Measurements from ENCODE around the gene WDR88. TPM values are rescaled to one million over a fixed set of nuclear protein-coding genes. Genes with fewer than 3 reads are reported as not detected.

Gene WDR88
- total RNA-seq, 2 experiments from 2014 or later, result 0.38 TPM; not detected in 1

GRCh38 chr19:33171916-33172359 lies 40.0 kb downstream of the WDR88 start:
- H3K36me3 ChIP-seq (ENCODE audit: insufficient read depth, low read length), result no peaks in the 10 kb centered on the region
- intact Hi-C loops (cut with micrococcal nuclease; ENCODE audit: unreplicated experiment), result loop anchor here (10.0 kb wide), 1 partner anchor 497 kb away; the partner anchor contains the start of genes ANKRD27 and RGS9BP
- no peak overlapping the region; the same call in 1 of the 2 replicates for H3K4me2 ChIP-seq (ENCODE audit: low read length)
- H3K4me3 ChIP-seq (ENCODE audit: low read depth, low read length, poor library complexity, severe bottlenecking), result no peak overlapping the region
- H2AFZ ChIP-seq (ENCODE audit: low read length), result no peak overlapping the region
- no TSS peak for BruUV-seq (replicated peaks)
- CTCF ChIA-PET (ENCODE audit: unreplicated experiment), result no interaction called here
- POLR2A ChIA-PET, result no interaction called here
- TF ChIP-seq EZH2phosphoT487 (IDR thresholded peaks at IDR 0.05; ENCODE audit: borderline replicate concordance, low read depth, low read length), result no peak
- TF ChIP-seq, protein P1, sequence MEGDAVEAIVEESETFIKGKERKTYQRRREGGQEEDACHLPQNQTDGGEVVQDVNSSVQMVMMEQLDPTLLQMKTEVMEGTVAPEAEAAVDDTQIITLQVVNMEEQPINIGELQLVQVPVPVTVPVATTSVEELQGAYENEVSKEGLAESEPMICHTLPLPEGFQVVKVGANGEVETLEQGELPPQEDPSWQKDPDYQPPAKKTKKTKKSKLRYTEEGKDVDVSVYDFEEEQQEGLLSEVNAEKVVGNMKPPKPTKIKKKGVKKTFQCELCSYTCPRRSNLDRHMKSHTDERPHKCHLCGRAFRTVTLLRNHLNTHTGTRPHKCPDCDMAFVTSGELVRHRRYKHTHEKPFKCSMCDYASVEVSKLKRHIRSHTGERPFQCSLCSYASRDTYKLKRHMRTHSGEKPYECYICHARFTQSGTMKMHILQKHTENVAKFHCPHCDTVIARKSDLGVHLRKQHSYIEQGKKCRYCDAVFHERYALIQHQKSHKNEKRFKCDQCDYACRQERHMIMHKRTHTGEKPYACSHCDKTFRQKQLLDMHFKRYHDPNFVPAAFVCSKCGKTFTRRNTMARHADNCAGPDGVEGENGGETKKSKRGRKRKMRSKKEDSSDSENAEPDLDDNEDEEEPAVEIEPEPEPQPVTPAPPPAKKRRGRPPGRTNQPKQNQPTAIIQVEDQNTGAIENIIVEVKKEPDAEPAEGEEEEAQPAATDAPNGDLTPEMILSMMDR (conservative IDR thresholded peaks at IDR 0.05; ENCODE audit: low read length), result no peak
- H3K9me3 ChIP-seq (ENCODE audit: low read length), result peaks cover 8% of the 10 kb centered on the region; the same call in 1 of the 2 replicates
- peaks cover 9% of the 10 kb centered on the region for H3K4me1 ChIP-seq (ENCODE audit: insufficient read depth, low read length, poor library complexity, severe bottlenecking)
- H3K9me2 ChIP-seq (ENCODE audit: insufficient read depth, low read length), result no peaks in the 10 kb centered on the region
- peaks cover 8% of the 10 kb centered on the region; the same call in 1 of the 2 replicates for H3K79me2 ChIP-seq (ENCODE audit: insufficient read depth, low read depth, low read length)
- no peak overlapping the region for H3K27ac ChIP-seq (ENCODE audit: low read depth, low read length, poor library complexity, severe bottlenecking)
- no peaks in the 10 kb centered on the region for H4K20me1 ChIP-seq (ENCODE audit: insufficient read depth, low read length)
- DNase-seq (ENCODE audit: low spot score), result no peak

- Histone ChIP-seq H4K20me1 (ENCODE audit: insufficient read depth, low read length) (no peaks in the 10 kb centered on the region), H2AFZ (ENCODE audit: low read length) (no peak overlapping the region), H3K27ac (ENCODE audit: low read depth, low read length, poor library complexity, severe bottlenecking) (no peak overlapping the region), H3K4me3 (ENCODE audit: low read depth, low read length, poor library complexity, severe bottlenecking) (no peak overlapping the region), H3K4me1 (ENCODE audit: insufficient read depth, low read length, poor library complexity, severe bottlenecking) (peaks cover 17% of the 10 kb centered on the region), H3K9me2 (ENCODE audit: insufficient read depth, low read length) (no peaks in the 10 kb centered on the region), H3K36me3 (ENCODE audit: insufficient read depth, low read length) (no peaks in the 10 kb centered on the region), H3K4me2 (ENCODE audit: low read length) (no peak overlapping the region), H3K9me3 (ENCODE audit: low read length) (no peaks in the 10 kb centered on the region; the same call in 1 of the 2 replicates), H3K79me2 (ENCODE audit: insufficient read depth, low read depth, low read length) (peaks cover 8% of the 10 kb centered on the region; the same call in 1 of the 2 replicates)
- intact Hi-C loops (cut with micrococcal nuclease; ENCODE audit: unreplicated experiment), result loop anchor here (10.0 kb wide), 1 partner anchor 499 kb away; the partner anchor contains the start of genes ANKRD27 and RGS9BP
- ChIA-PET CTCF (ENCODE audit: unreplicated experiment) (no interaction called here), POLR2A (interaction anchor here (0.6 kb wide), 1 partner anchor 621 kb away, joined by 3 read pairs; no protein-coding TSS in a partner anchor)
- BruUV-seq (replicated peaks), result no TSS peak
- TF ChIP-seq, protein P1 (conservative IDR thresholded peaks at IDR 0.05; ENCODE audit: low read length), result no peak
- TF ChIP-seq EZH2phosphoT487 (IDR thresholded peaks at IDR 0.05; ENCODE audit: borderline replicate concordance, low read depth, low read length), result no peak
- no peak for DNase-seq (ENCODE audit: low spot score)
Measured at GRCh38 chr19:33174186-33174585, 42.3 kb downstream of the WDR88 start.

DNA sequence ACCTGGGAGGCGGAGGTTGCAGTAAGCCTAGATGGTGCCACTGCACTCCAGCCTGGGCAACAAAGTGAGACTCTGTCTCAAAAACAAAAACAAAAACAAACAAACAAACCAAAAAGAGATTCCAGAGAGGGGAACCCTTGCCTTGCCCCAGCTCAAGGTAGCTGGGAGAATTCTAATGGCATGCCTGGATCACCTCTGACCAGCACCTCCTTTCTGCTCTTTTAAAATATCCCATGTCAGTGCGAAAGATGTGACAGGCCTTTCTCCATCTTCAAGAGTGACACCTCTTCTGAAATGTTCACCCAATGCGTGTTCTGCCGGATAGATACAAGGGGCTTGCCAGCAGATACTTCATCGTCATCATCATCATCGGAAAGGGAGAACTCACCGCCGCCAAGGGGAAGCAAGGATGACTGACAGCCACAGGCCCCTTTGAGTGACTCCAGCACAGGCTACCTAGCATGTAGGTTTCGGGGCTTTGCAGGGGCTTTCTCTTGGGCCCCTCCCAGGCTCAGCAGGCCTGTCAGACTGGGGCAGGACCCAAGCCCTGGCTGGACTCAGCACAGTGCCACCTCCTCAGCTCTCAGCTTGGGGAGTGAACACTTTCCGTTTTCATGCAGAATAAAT lies 43.4 kb downstream of the WDR88 start:
- Histone ChIP-seq H3K4me1 (ENCODE audit: insufficient read depth, low read length, poor library complexity, severe bottlenecking) (peaks cover 17% of the 10 kb centered on the region), H3K79me2 (ENCODE audit: insufficient read depth, low read depth, low read length) (peaks cover 8% of the 10 kb centered on the region; the same call in 1 of the 2 replicates), H3K27ac (ENCODE audit: low read depth, low read length, poor library complexity, severe bottlenecking) (no peak overlapping the region), H3K9me2 (ENCODE audit: insufficient read depth, low read length) (no peaks in the 10 kb centered on the region), H3K36me3 (ENCODE audit: insufficient read depth, low read length) (no peaks in the 10 kb centered on the region), H2AFZ (ENCODE audit: low read length) (no peak overlapping the region), H3K9me3 (ENCODE audit: low read length) (no peaks in the 10 kb centered on the region), H3K4me3 (ENCODE audit: low read depth, low read length, poor library complexity, severe bottlenecking) (peak overlapping the region; percentile 85), H3K4me2 (ENCODE audit: low read length) (peak overlapping the region; percentile 79), H4K20me1 (ENCODE audit: insufficient read depth, low read length) (no peaks in the 10 kb centered on the region)
- ChIA-PET POLR2A (interaction anchor here (1.2 kb wide), 1 partner anchor 199 kb away, joined by 4 read pairs; no protein-coding TSS in a partner anchor), CTCF (ENCODE audit: unreplicated experiment) (no interaction called here)
- BruUV-seq (replicated peaks), result no TSS peak
- DNase-seq (ENCODE audit: low spot score), result no peak
- TF ChIP-seq, protein P1 (conservative IDR thresholded peaks at IDR 0.05; ENCODE audit: low read length), result no peak
- TF ChIP-seq EZH2phosphoT487 (IDR thresholded peaks at IDR 0.05; ENCODE audit: borderline replicate concordance, low read depth, low read length), result no peak
- intact Hi-C loops (cut with micrococcal nuclease; ENCODE audit: unreplicated experiment), result loop anchor here (5.0 to 10.0 kb wide), 3 partner anchors 500 to 833 kb away; partner anchors contain the start of genes ANKRD27, PDCD5 and RGS9BP

All from OCI-LY7 (cell line).